Measurements from ENCODE around the gene TGFBR3. TPM values are rescaled to one million over a fixed set of nuclear protein-coding genes. Genes with fewer than 3 reads are reported as not detected.

The TGFBR3 gene
- total and polyA plus RNA-seq, 7 donors = 1.2 to 170 (median 92.2) TPM

GRCh38 chr1:91850708-91851107 lies 35.2 kb downstream of the TGFBR3 start:
- TF ChIP-seq, protein P1, sequence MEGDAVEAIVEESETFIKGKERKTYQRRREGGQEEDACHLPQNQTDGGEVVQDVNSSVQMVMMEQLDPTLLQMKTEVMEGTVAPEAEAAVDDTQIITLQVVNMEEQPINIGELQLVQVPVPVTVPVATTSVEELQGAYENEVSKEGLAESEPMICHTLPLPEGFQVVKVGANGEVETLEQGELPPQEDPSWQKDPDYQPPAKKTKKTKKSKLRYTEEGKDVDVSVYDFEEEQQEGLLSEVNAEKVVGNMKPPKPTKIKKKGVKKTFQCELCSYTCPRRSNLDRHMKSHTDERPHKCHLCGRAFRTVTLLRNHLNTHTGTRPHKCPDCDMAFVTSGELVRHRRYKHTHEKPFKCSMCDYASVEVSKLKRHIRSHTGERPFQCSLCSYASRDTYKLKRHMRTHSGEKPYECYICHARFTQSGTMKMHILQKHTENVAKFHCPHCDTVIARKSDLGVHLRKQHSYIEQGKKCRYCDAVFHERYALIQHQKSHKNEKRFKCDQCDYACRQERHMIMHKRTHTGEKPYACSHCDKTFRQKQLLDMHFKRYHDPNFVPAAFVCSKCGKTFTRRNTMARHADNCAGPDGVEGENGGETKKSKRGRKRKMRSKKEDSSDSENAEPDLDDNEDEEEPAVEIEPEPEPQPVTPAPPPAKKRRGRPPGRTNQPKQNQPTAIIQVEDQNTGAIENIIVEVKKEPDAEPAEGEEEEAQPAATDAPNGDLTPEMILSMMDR (IDR thresholded peaks at IDR 0.05) = no peak
- TF ChIP-seq EP300 (IDR thresholded peaks at IDR 0.05) (no peak), POLR2A (IDR thresholded peaks at IDR 0.05) (no peak), POLR2AphosphoS5 (IDR thresholded peaks at IDR 0.05) (no peak)
- Histone ChIP-seq H3K9me3 (no peaks in the 10 kb centered on the region), H3K36me3 (no peaks in the 10 kb centered on the region), H3K27me3 (no peaks in the 10 kb centered on the region), H3K4me3 (peak overlapping the region in 3 of 4 donors; percentile 12 to 36 (median 33)), H3K4me1 (peaks cover 0 to 76% (median 50%) of the 10 kb centered on the region in 4 donors), H3K27ac (peak overlapping the region; percentile 82 to 91 (median 85))
- intact Hi-C loops (cut with DNase I) = no loop called here
- DNase-seq = no peak
- 9 to 77% methylated on average over 1 of the region's 1 CpG for whole genome bisulfite sequencing, 2 donors

DNA sequence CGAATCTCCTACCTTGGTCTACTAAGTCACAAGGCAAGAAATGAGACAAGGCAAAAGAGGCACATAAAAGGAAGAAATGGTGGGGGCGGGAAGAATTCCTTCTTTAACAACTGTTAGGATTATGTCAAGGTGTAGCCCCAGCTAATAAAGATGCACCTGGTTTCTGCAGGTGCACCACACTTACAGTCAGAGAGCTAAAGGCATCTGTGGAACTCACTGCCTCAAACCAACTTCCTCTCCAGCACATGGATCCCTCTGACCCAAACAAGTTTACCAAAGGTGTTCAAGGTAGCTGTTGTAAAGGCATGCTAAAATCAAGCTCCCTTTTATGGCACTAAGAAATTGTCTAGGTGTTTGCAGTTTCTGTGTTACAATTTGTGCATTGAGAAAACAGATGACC lies 38.1 kb downstream of the TGFBR3 start:
- Histone ChIP-seq H3K27ac (peak overlapping the region in 1 of 4 donors; percentile 80), H3K36me3 (no peaks in the 10 kb centered on the region), H3K27me3 (no peaks in the 10 kb centered on the region), H3K4me3 (no peak overlapping the region), H3K9me3 (peaks cover 0 to 2% (median 0%) of the 10 kb centered on the region in 4 donors), H3K4me1 (peaks cover 0 to 74% (median 52%) of the 10 kb centered on the region in 4 donors)
- intact Hi-C loops (cut with DNase I) = loop anchor here (5.0 kb wide), 1 partner anchor 34 kb away; no protein-coding TSS in a partner anchor
- no peak for DNase-seq
- no peak for TF ChIP-seq EP300 (IDR thresholded peaks at IDR 0.05)
- TF ChIP-seq, protein P1 (IDR thresholded peaks at IDR 0.05) = no peak
- no peak for TF ChIP-seq POLR2AphosphoS5 (IDR thresholded peaks at IDR 0.05)
- no peak for TF ChIP-seq POLR2A (IDR thresholded peaks at IDR 0.05)
- WGBS, 2 donors = 24 to 77% methylated on average over 2 of the region's 2 CpGs

GRCh38 chr1:91846639-91847013 lies 39.3 kb downstream of the TGFBR3 start:
- Histone ChIP-seq H3K4me3 (no peak overlapping the region), H3K9me3 (peaks cover 0 to 2% (median 0%) of the 10 kb centered on the region in 4 donors), H3K27ac (peak overlapping the region; percentile 72 to 80 (median 77)), H3K27me3 (no peaks in the 10 kb centered on the region), H3K36me3 (no peaks in the 10 kb centered on the region), H3K4me1 (peaks cover 0 to 63% (median 45%) of the 10 kb centered on the region in 4 donors)
- 17 to 52% methylated on average over 2 of the region's 2 CpGs for WGBS, 2 donors
- TF ChIP-seq EP300 (IDR thresholded peaks at IDR 0.05) = no peak
- TF ChIP-seq, protein P1 (IDR thresholded peaks at IDR 0.05) = no peak
- TF ChIP-seq POLR2AphosphoS5 (IDR thresholded peaks at IDR 0.05) = no peak
- TF ChIP-seq POLR2A (IDR thresholded peaks at IDR 0.05) = no peak
- DNase-seq = no peak
- intact Hi-C loops (cut with DNase I) = loop anchor here (5.0 kb wide), 1 partner anchor 36 kb away; no protein-coding TSS in a partner anchor

DNA sequence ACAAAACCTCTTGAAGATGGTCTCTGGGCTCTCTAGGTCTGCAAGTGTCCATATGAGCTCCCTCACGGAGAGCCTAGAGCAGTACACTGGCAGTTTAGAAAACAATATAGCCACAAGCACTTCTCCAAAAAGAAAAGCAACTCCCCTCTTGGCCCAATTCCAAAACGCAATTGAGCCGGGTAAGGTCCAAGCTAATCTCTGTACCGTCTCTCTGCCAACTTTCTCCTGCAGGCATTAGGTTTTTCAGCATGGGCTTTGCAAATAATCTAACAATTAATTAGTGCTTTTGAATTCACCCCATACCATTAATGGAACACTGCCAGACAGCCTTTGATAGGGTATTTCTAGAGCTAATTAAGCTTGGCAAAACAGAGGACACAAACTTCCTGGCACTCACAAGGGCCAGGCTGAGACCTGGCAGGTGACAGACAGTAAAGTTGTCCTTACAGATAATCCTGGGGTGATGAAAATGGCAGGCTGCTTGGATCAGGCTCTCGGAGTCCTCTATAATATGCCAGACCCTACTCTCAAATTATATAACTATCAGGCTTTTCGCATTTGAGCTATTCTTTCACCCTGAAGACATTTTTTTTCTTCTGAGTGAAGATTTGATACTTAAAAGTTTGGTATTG lies 39.8 kb downstream of the TGFBR3 start:
- peak overlapping the region; percentile 72 to 80 (median 77) for H3K27ac ChIP-seq
- peak; percentile 77 for DNase-seq
- no peaks in the 10 kb centered on the region for H3K36me3 ChIP-seq
- 7 to 27% methylated on average over 6 of the region's 6 CpGs for WGBS, 2 donors
- H3K27me3 ChIP-seq = no peaks in the 10 kb centered on the region
- H3K4me3 ChIP-seq = no peak overlapping the region
- peaks cover 0 to 61% (median 42%) of the 10 kb centered on the region in 4 donors for H3K4me1 ChIP-seq
- no peak for TF ChIP-seq POLR2A (IDR thresholded peaks at IDR 0.05)
- TF ChIP-seq, protein P1 (IDR thresholded peaks at IDR 0.05) = no peak
- no peak for TF ChIP-seq EP300 (IDR thresholded peaks at IDR 0.05)
- TF ChIP-seq POLR2AphosphoS5 (IDR thresholded peaks at IDR 0.05) = no peak
- intact Hi-C loops (cut with DNase I) = loop anchor here (5.0 kb wide), 1 partner anchor 36 kb away; no protein-coding TSS in a partner anchor
- H3K9me3 ChIP-seq = peaks cover 0 to 2% (median 0%) of the 10 kb centered on the region in 4 donors
